H1 (cell line): ENCODE data around the gene MYO7B.

ENCODE experiments used
- ATF3 ChIP-seq: IDR thresholded peaks from 2 replicates; pipeline ENCODE4 v1.6.1; 2011; ENCODE audit warnings: low read depth, mild to moderate bottlenecking, low read length; ENCODE audit not compliant: insufficient read depth
- CBX5 ChIP-seq: fragments of 300-800, 300-1000 bp; sonication (generic); IDR thresholded peaks from 2 replicates; pipeline ENCODE4 v1.7.1; 2016; ENCODE audit warnings: antibody characterized with exemption, low read length, low read depth
- CEBPB ChIP-seq: IDR thresholded peaks from 2 replicates; pipeline ENCODE4 v1.6.1; 2012; ENCODE audit warnings: low read depth, low read length
- CREB1 ChIP-seq: IDR thresholded peaks from 2 replicates; pipeline ENCODE4 v1.6.1; 2012; ENCODE audit warnings: inconsistent platforms
- CTCF ChIP-seq, 3 experiments: IDR thresholded peaks; 1 replicate in 2 of 3; 2 replicates in 1 of 3; pipeline versions ENCODE4 v1.5.1 to v1.6.1; 2011; ENCODE audit warnings: low read length in 3 of 3, mild to moderate bottlenecking in 3 of 3, inconsistent platforms in 2 of 3, low read depth in 1 of 3, moderate library complexity in 1 of 3; ENCODE audit not compliant: insufficient read depth in 1 of 3; ENCODE audit errors: control extremely low read depth in 1 of 3
- EZH2 ChIP-seq: fragments of 200-600 bp; sonication (generic); IDR thresholded peaks from 2 replicates; pipeline ENCODE4 v1.7.1; 2012; ENCODE audit warnings: low read depth, mild to moderate bottlenecking, moderate library complexity, low read length, inconsistent platforms; ENCODE audit not compliant: severe bottlenecking
- PHF8 ChIP-seq: fragments of 200-600 bp; sonication (generic); conservative IDR thresholded peaks from 2 replicates; pipeline ENCODE4 v1.7.1; 2012; ENCODE audit warnings: low read depth, mild to moderate bottlenecking, inconsistent platforms, low read length, moderate library complexity
- POLR2AphosphoS5 ChIP-seq: IDR thresholded peaks from 2 replicates; pipeline ENCODE4 v1.6.1; 2011; ENCODE audit warnings: low read depth, low read length
- SIX5 ChIP-seq: IDR thresholded peaks from 2 replicates; pipeline ENCODE4 v1.6.1; 2011; ENCODE audit warnings: mild to moderate bottlenecking, low read depth, low read length
- TF ChIP-seq, protein P1 (sequence below): IDR thresholded peaks from 2 replicates; pipeline ENCODE4 v1.6.1; 2011; ENCODE audit warnings: low read length, improper control_type of control experiment

DNA sequence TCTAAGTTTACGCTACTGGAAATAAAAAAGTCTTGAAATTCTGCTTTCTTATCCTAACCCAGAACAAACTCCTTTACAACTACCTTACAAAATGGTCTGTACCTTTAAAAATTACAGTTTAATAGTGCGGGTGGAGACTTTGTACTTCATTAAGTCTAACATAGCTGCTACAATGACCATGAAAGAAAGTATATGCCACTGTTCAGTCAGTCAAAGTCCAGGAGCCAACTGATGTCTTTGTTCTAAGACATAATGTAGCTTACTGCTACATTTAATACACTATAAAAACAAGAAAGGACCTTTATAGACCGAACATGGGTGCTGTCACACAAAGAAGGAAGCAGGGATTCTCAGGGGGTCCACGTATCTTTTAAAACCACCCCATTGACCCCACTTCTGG lies 45.2 kb upstream of the MYO7B start:
- TF ChIP-seq CEBPB: no peak
- TF ChIP-seq, protein P1, sequence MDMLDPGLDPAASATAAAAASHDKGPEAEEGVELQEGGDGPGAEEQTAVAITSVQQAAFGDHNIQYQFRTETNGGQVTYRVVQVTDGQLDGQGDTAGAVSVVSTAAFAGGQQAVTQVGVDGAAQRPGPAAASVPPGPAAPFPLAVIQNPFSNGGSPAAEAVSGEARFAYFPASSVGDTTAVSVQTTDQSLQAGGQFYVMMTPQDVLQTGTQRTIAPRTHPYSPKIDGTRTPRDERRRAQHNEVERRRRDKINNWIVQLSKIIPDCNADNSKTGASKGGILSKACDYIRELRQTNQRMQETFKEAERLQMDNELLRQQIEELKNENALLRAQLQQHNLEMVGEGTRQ: no peak
- no peak for TF ChIP-seq EZH2
- no peak for TF ChIP-seq CREB1
- no peak for TF ChIP-seq ATF3
- no peak for TF ChIP-seq PHF8
- no peak for TF ChIP-seq CTCF (IDR thresholded peaks at IDR 0.05; ENCODE audit: control extremely low read depth in 1 of 3, insufficient read depth in 1 of 3, low read depth in 1 of 3, low read length in 3 of 3)
- TF ChIP-seq CBX5: no peak
- no peak for TF ChIP-seq SIX5
- no peak for TF ChIP-seq POLR2AphosphoS5
